Measurements from ENCODE around the gene POLR1G.
"Not testable (repeated sequence)": the region's sequence is repeated elsewhere in the genome, so short reads cannot be mapped to it uniquely, and the experiment has no call there.

Gene POLR1G

DNA sequence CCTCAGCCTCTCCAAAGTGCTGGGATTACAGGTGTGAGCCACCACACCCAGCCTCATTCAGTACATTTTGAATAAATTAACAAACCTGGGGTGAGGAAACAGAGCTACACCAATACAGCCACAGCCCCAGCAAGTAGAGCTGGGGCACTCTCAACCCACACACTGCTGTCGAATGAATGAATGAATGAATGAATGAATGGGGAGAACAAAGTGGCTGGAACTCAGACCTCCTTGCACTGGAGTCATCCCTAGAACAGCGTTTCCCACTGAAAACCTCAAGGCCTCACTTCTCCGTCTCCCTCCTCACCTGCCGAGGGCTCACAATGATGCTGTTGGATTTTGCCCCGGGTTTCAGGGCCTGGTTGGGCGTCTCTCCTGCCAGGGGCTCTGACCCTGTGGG lies 14.4 kb downstream of the POLR1G start:
- no peak for DNase-seq (ENCODE audit: low spot score)

DNA sequence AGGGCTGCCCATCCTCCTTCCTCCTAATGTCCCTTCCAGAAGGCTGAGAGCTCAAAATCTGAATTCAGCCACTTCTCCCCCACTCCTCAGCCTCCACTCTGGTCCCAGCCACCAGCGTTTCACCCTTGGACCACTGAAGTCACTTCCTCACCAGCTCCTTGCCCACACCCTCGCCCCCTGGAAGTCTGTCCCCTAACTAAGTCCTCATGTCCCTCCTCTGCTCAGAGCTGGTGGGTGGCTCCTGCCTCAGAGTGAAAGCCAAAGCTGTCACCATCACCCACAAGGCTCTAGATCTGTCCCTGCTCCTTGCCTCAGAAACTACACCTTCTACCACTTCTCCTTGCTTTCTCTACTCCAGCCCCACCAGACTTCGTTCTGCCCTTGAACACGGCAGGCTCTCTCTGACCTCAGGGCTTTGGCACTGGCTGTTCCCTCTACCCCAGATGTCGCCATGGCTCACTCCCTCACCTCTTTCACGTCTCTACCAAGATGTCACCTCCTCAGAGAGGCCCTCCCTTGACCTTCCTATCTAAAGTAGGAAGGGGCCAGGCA lies 15.6 kb downstream of the POLR1G start:
- no peak for DNase-seq (ENCODE audit: low spot score)

DNA sequence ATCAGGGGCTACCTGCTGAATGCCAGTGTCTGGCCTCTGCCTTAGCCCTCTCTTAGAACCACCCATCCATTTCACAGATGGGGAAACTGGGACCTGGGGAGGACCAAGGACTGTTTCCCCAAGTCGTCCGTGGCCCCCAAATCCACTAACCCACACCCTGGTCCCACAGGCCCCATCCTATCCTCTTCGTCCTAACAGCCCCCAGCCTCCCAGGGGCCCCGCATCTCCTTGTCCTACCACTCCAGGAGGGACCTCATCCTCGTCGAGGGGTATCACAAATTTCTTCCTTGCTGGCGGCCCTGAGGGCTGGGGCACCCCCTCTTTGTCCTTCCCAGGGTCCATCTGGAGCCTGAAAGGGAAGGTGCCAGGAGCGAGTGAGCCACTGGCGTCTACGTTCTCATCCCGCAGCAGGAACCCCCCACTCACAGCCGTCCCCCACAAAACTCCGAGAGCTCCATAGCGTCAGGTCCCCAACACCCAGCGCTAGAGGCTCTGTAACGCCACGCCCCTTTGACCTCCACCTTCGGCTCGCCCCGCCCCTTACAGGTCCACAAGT lies 16.7 kb downstream of the POLR1G start:
- no peak for DNase-seq (ENCODE audit: low spot score)

DNA sequence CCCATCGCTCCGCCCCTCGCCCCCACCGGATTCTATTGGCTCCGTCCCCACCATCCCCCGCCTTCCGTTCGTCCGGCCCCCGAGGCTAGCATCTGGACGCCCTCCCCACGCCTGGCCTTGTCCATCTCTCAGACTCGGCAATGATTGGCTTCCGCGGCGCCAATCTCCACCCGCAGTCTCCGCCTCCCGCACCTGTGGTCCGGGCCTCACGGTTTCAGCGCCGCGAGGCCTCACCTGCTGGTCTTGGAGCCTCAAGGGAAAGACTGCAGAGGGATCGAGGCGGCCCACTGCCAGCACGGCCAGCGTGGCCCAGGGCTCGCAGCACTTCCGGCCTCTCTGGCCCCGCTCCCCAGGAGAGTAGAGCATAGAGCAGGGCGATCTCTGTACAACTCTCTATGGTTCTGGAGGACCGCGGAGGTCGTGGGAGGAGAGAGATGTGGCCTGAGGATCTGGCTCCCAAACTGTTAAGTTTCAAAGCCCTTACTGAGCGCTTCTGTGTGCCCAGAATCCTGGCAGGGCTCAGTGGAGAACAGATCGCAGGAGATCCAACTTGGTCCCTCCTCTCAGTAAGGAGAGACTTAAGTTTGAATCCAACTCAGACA lies 17.2 kb downstream of the POLR1G start, which contains the start of gene ERCC1:
ERCC1 (minus strand) TSS at position 329 of the 602 bp plus-strand sequence. CDS start 543 bp downstream, outside the sequence.
- DNase-seq (ENCODE audit: low spot score), result peak; percentile 92

DNA sequence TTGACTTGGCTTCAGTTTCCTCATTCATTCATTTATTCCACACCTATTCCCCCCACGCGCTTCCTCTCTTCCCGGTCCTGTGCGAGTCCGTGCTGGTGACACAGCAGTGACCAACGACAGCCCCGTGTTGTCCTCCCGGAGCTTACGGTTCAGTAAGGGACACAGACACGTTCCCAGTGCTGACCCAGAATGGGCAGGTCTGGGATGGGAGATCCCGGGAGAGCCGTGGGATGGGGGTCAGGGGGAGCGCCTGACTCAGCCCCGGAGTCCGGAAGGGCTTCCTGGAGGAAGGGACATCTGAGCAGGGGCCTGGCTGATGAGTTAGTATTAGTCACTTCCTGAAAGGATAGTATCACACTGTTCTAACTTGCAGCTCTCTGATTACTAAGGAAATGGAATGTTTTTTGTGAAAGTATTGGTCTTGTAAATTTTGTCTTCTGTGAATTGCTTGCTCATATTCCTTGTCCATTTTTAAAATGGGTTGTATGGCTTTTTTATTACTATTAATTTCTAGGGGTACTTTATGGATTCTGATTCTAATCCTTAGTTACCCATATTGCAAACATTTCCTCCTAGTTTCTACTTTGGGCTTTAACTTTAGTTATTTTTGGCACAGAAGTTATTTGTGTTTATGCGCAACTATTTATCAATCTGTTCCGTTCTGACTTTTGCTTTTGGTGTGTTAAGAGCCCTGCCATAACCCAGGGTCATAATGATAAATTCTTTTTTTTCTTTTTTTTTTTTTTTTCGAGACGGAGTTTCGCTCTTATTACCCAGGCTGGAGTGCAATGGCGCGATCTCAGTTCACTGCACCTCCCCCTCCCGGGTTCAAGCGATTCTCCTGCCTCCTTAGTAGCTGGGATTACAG lies 18.0 kb downstream of the POLR1G start:
- DNase-seq (ENCODE audit: low spot score), result no peak

DNA sequence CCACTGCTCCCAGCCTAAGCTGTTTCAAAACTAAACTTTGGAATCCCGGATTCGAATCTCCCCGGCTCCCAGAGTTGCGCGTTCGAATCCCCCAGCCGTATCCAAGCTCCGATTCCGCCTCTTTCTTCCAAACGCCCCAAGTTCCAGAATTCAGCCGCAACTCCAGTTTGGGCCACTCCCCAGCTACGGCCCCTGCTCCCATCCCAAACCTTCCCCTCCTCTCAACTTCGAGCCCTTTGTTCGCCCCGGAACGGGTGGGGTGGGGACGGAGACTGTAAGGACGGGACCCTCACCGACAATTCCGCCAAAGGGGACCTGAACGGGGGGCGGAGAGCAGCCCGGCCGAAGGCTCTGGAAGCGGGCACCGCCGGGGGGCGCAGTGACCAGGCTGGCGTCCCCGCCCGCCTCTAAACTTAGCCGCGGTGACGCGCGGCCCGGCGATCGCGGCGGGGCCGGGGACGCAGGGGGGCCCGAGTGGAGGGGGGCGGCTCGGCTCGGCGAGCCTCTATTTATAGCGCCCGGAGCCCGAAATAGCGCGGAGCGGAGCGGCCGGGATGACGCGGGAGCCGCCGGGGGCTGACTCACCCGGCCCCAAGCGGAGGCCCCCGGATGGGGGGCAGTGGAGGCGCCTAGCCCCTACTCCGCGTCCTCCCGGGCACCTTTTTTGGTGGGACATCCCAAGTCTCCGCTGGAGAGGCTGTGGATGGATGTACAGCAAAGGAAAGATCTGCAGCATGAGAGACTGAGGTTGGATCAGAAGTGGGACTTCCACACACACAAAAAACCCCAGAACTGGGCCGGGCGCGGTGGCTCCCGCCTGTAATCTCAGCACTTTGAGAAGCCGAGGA lies 22.2 kb downstream of the POLR1G start:
- no peak for DNase-seq (ENCODE audit: low spot score)

DNA sequence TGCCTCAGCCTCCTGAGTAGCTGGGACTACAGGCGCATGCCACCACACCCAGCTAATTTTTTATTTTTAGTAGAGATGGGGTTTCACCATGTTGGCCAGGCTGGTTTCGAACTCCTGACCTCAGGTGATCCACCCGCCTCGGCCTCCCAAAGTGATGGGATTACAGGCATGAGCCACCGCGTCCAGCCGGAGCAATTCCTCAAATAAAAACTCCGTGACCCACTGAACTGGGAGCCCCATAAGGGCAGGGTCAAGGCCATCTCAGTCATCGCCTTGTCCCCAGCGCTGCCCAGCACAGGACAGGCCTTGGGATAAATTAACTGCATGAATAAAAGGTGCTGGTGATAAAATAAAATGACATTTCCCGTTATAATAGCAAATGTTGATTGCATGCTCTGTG lies 23.5 kb downstream of the POLR1G start:
- DNase-seq (ENCODE audit: low spot score), result not testable (repeated sequence)

DNA sequence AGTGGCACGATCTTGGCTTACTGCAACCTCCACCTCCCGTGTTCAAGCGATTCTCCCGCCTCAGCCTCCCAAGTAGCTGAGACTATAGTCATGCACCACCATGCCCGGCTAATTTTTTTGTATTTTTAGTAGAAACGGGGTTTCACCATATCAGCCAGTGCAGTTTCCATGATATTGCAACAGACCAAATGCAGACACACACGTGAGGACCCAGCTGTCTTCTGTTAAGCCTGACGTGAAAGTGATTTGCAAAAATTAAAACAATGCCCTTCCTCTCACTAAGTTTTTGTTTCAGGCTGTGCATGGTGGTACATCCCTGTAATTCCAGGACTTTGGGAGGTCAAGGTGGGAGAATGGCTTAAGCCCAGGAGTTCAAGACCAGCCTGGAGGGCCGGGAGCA lies 24.6 kb downstream of the POLR1G start:
- not testable (repeated sequence) for DNase-seq (ENCODE audit: low spot score)

DNA sequence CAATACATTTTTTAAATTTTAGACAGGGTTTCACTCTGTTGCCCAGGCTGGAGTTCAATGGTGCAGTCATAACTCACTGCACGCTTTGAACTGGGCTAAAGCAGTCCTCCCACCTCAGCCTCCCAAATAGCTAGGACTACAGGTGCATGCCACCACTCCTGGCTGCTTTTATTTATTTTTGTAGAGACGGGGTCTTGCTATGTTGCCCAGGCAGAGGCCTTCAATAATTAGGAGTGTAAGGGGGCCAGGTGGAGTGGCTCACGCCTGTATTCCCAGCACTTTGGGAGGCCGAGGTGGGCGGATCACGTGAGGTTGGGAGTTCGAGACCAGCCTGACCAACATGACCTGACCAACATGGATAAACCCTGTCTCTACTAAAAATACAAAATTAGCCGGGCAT lies 26.1 kb downstream of the POLR1G start:
- DNase-seq (ENCODE audit: low spot score), result not testable (repeated sequence)

DNA sequence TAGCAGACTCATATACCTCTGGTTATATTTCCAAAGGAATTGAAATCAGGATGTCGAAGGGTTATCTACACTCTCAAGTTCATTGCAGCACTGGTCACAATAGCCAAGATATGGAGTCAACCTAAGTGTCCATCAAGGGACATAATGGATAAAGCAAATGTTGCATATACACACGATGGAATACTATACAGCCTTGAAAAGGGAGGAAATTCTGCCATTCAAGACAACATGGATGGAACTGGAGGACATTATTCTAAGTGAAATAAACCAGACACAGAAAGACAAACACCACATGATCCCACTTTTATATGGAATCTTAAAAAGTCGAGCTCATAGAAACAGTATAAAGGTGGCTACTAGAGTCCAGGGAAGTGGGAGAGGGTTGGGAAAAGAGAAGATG lies 30.9 kb downstream of the POLR1G start:
- no peak for DNase-seq (ENCODE audit: low spot score)

DNA sequence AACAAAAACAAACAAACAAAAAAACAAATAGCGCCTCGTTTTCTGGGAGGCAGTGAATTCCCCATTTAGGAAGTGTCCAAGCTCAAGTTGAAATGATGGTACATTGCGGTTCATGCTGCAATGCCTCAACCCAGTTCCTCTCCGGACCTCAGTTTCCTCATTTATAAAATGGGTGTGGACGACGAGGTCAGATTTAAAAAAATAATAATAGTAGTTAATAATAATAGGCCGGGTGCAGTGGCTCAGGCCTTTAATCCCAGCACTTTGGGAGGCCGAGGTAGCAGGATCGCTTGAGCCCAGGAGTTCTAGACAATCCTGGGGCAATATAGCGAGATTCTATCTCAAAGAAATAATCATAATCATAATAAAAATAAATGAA lies 32.7 kb downstream of the POLR1G start:
- DNase-seq (ENCODE audit: low spot score), result no peak

DNA sequence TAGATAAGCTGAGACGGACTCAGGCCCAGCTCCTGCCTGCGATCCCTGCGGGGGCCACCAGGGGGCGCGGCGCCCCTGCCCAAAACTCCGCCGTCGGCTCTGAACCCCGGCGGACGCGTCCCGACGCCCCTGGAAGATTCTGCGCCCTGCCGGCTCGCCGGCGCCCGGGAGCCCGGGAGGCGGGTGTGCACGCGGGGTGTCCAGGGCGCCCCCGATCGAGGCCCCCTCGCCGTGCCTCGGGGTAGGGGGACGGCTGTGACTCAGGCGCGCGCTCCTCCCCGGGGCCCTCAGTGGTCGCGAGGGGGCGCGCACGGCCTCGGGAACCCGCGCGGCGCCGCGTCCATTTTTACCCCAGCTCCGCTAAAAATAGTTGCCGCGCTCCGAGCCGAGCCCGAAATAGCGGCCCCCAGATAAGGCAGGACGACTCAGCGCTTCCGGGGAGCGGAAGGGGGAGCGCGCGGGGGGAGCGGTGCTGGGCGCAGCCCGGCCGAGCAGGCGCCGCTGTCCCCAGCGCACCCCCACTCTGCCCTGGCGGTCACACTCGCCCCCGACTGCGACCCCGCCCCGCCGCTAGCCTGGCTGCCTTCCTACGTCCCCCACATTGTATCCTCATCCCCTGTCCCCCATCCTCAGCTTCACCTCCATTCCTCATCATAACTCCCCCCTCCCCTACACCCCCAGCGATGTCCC lies 33.3 kb downstream of the POLR1G start:
- peak; percentile 90 for DNase-seq (ENCODE audit: low spot score)

DNA sequence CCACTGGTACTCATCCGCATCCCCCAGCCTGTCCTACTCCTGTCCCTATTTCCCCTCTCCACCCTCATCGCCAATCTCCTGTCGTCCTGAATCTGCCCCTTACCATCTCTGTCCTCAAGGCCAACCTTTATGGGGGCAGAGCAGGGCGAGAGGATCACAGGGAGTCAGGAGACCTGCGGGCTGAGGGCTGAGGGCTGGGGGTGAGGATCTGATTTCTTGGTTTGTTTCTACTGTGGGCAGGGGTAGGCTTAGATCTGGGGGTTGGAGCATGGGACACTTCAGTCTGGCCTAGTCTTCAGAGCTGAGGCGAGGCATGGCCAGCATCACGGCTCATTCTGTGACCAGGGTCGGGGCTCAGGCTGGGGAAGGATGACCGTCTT lies 33.8 kb downstream of the POLR1G start:
- no peak for DNase-seq (ENCODE audit: low spot score)

DNA sequence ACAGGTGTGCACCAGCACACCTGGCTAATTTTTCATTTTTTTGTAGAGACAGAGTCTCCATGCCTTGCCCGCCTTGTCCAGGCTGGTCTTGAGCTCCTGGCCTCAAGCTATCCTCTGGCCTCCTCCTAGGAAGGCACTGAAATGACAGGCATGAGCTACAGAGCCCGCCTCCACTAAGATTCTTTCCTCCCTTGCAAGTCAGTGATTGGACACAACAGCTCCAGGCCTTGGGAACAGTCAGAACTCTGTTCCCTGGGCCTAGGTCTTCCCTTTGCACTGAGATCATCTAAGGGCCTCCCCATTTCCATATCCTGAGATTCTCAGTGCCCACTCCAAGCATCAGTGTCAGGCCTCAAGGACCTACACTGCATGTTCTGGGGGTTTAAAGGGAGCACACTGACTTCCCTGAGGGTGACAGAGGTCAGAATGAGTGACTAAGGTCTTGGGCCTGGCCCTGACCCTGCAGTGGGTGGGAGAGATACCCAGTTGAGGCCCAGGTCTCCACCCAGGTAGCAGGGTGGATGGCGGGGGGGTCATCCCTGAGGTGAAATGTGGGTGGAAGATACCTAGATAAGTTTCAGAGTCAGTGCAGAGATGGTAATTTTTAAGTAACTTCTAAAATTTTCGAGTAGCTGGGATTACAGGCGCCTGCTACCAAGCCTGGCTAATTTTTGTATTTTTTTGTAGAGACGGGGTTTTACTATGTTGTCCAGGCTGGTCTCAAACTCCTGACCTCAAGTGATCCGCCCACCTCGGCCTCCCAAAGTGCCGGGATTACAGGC lies 34.6 kb downstream of the POLR1G start:
- DNase-seq (ENCODE audit: low spot score), result no peak

DNA sequence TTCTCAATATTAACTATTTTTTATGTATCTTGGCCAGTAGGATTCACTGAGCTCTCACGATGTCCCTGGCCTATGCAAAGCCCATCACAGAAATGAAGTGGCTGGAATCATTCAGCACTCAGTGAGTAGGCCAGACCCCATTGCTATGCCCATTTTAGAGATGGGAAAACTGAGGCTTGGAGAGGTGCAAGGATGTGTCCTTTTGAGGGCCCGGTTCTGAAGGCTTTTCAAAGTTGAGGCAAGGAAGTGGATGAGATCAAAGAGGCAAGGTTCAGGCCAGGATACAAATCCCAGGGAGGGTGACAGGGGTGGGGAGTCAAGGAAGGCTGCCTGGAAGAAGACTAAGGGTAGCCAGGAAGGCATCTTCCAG lies 35.9 kb downstream of the POLR1G start:
- DNase-seq (ENCODE audit: low spot score), result no peak

DNA sequence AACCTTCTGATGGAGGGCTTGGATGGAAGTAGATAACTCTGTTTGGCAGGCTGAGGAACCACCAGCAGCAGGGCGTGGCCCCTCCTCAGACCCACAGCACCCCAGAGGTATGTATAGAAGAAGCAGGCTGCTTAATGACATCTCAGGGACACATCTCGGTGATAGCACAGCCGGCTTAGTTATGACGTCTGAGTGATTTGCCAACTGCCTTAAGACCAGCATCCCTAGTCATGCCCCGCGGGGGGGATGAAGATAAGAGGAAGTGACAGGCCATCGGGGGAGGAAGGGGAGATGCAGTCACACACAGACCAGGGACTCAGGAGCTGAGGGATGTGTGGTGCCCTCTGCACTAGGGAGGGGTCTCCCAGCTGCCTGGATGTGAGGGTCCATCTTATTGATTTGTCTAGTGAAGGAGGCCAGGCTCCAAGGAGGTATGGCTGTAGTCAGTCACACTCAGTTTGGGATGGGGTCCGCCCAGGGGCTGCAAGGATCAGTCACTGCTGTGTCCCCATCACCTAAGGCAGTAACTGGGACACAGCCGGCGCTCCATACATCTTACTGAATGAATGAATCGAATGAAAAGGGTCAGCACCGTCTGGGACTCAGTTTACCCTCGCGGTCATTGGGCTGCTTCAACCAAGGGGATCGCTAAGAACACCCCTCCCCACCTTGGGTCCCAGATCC lies 36.5 kb downstream of the POLR1G start:
- no peak for DNase-seq (ENCODE audit: low spot score)

DNA sequence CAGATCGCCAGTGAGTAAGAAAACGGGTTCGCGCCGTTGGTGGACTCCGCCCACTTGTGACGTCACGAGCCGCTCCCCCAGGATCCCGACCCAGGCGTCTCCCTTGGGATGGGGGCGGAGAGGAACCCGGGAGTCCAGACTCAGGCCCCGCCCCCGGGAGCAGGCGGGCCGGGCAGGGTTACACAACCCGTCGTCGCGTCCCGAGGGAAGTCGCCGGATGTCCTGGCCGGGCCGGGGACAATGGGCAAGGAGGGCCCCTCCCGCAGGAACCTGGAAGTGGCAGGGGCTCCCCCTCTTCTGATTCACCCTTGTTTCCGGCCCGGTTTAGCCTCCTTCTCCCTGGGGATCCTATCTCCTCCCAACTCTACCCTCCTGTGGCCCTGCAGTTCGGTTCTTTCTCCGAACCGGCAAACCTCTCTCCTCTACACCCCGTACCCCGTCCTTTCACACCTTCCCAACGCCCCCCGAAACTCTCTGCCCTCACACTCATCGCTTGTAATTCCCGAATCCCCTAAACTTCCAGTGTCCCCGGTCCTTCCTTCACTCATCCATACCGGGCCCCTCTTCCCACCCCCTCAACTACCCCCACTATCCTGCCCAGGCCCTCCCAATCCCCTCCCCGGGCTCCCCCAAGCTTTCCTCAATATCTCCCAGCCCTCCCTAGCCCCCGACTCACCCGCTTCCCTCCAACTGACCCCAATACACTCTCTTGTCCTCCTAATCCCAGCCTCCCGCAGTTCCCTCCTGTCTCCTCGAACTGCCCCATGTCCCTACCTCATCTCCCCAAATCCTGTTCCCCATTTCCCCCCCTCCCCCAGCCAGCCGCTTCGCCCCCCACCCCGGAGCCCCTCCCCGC lies 37.2 kb downstream of the POLR1G start:
- DNase-seq (ENCODE audit: low spot score), result peak; percentile 90

DNA sequence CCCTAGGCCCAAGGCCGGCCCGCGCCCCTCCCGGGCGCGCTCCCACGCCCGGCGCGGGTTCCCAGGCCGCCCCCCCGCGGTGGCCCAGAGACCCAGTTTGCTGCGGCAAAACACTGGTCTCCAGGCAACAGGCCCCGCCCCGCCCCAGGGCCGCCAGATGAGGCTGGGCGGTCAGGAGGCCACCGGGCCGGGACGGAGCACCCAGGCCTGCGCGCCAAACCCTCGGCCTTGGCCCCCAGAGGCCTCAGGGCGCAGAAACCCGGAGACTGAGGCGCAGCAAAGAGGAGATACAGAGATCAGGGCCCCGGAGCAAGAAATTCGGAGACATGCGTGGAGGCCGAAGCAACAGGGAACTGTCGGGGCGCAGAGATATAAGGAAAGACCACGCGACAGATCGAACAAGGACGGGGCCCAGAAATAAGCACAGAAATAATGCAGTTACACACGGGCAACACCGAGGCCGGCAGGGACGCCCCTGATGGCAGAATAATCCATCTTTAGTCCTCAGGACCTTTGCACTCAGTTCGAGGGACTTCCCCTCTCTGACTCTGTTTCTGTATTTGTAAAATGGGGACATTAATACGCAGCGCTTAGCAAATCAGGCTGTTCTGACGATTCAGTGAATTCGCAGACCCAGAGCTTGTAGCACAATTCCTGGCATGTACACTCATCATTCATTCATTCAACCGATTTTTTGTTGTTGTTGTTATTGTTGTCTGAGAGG lies 38.0 kb downstream of the POLR1G start:
- DNase-seq (ENCODE audit: low spot score), result peak; percentile 96

Data from left forelimb (tissue), 1 donor.